HepG2 (cell line): Measurements from ENCODE around the gene ALB. TPM values are rescaled to one million over a fixed set of nuclear protein-coding genes. Genes with fewer than 3 reads are reported as not detected.

Source experiments
- BRCA1 ChIP-seq: sonication (generic); formaldehyde crosslinking; IDR thresholded peaks from 2 replicates; pipeline ENCODE4 v1.4.0; 2020; ENCODE audit warnings: missing genetic modification reagents
- CSRNP2 ChIP-seq: sonication (generic); formaldehyde crosslinking; conservative IDR thresholded peaks from 2 replicates; pipeline ENCODE4 v1.8.0; 2022; ENCODE audit warnings: low read depth, missing genetic modification reagents
- FOXP4 ChIP-seq: sonication (generic); formaldehyde crosslinking; IDR thresholded peaks from 2 replicates; pipeline ENCODE4 v1.4.0; 2020; ENCODE audit warnings: missing genetic modification reagents
- HOXA9 ChIP-seq: sonication (generic); formaldehyde crosslinking; IDR thresholded peaks from 2 replicates; pipeline ENCODE4 v1.8.1; 2022; ENCODE audit warnings: missing genetic modification reagents, mild to moderate bottlenecking, moderate library complexity, borderline replicate concordance
- IKZF1 ChIP-seq: fragments of 450-650 bp; IDR thresholded peaks from 2 replicates; pipeline ENCODE4 v1.7.1; 2016
- MYPOP ChIP-seq: sonication (generic); formaldehyde crosslinking; IDR thresholded peaks from 2 replicates; pipeline ENCODE4 v1.8.1; 2023; ENCODE audit warnings: mild to moderate bottlenecking, moderate library complexity, missing genetic modification reagents
- NFIC ChIP-seq: IDR thresholded peaks from 2 replicates; pipeline ENCODE4 v1.6.1; 2012; ENCODE audit warnings: mild to moderate bottlenecking, low read length, inconsistent platforms
- PPARG ChIP-seq: conservative IDR thresholded peaks from 2 replicates; pipeline ENCODE4 v1.6.1; 2016; ENCODE audit warnings: missing biosample characterization, missing genetic modification reagents
- SAP130 ChIP-seq: IDR thresholded peaks from 2 replicates; pipeline ENCODE4 v1.6.1; 2016; ENCODE audit warnings: low read depth
- SATB2 ChIP-seq: sonication (generic); formaldehyde crosslinking; IDR thresholded peaks from 2 replicates; pipeline ENCODE4 v1.5.0; 2020; ENCODE audit warnings: missing genetic modification reagents
- SMAD9 ChIP-seq: sonication (generic); formaldehyde crosslinking; IDR thresholded peaks from 2 replicates; pipeline ENCODE4 v1.5.1; 2020; ENCODE audit warnings: mild to moderate bottlenecking, missing genetic modification reagents
- TP53 ChIP-seq: sonication (generic); formaldehyde crosslinking; conservative IDR thresholded peaks from 2 replicates; pipeline ENCODE4 v1.4.0; 2020; ENCODE audit warnings: missing genetic modification reagents
- TSC22D2 ChIP-seq: sonication (generic); formaldehyde crosslinking; IDR thresholded peaks from 2 replicates; pipeline ENCODE4 v1.5.1; 2020; ENCODE audit warnings: missing genetic modification reagents, mild to moderate bottlenecking, borderline replicate concordance
- ZBTB33 ChIP-seq: sonication (generic); formaldehyde crosslinking; IDR thresholded peaks from 2 replicates; pipeline ENCODE4 v1.4.0; 2020; ENCODE audit warnings: missing genetic modification reagents
- ZBTB4 ChIP-seq: sonication (generic); formaldehyde crosslinking; IDR thresholded peaks from 2 replicates; pipeline ENCODE4 v1.4.0; 2020; ENCODE audit warnings: missing genetic modification reagents, mild to moderate bottlenecking, borderline replicate concordance
- ZNF20 ChIP-seq: sonication (generic); formaldehyde crosslinking; IDR thresholded peaks from 2 replicates; pipeline ENCODE4 v1.4.0; 2020; ENCODE audit warnings: mild to moderate bottlenecking, moderate library complexity, missing genetic modification reagents
- ZNF260 ChIP-seq: sonication (generic); formaldehyde crosslinking; IDR thresholded peaks from 2 replicates; pipeline ENCODE4 v1.4.0; 2020; ENCODE audit warnings: missing genetic modification reagents, low read depth, mild to moderate bottlenecking, borderline replicate concordance
- ZNF446 ChIP-seq: sonication (generic); formaldehyde crosslinking; IDR thresholded peaks from 2 replicates; pipeline ENCODE4 v1.5.0; 2020; ENCODE audit warnings: mild to moderate bottlenecking, missing genetic modification reagents
- ZNF557 ChIP-seq: sonication (generic); formaldehyde crosslinking; IDR thresholded peaks from 2 replicates; pipeline ENCODE4 v1.4.0; 2020; ENCODE audit warnings: missing genetic modification reagents
- ZNF777 ChIP-seq: sonication (generic); formaldehyde crosslinking; IDR thresholded peaks from 2 replicates; pipeline ENCODE4 v1.4.0; 2020; ENCODE audit warnings: missing genetic modification reagents
- polyA plus RNA-seq, 8 experiments: library from polyadenylated mRNA; depleted of rRNA in 3 of 8; stranded (reverse) in 7 of 8; unstranded in 1 of 8; fragments of >200 nt; fragmentation: Illumina TruSeq in 4 of 8; extraction: Trizol in 4 of 8; gene quantifications; 2 replicates each; pipeline versions ENCODE4 v1.2.1 to v1.2.3, GENCODE V29; 2011 to 2016; ENCODE audit warnings: low read depth in 4 of 8, missing spikeins in 1 of 8, mixed read lengths in 1 of 8; ENCODE audit not compliant: insufficient read depth in 1 of 8
- total RNA-seq, 5 experiments: library from RNA; depleted of rRNA; stranded (reverse); fragments of >200 nt; fragmentation: Illumina TruSeq; extraction: Trizol; gene quantifications; 2 replicates each; pipeline ENCODE4 v1.2.3, GENCODE V29; 2016; ENCODE audit warnings: low read depth in 1 of 5

Gene ALB
- total and polyA plus RNA-seq, 2 of the 13 experiments (the other 11 are each of a cell fraction or from before 2014, with no cell fraction given) = 22,259 to 22,625 TPM

GRCh38 chr4:73407227-73407673 lies 3.2 kb downstream of the ALB start (continued):
- TF ChIP-seq SATB2 (CRISPR knock-in tag) = peak; percentile 80
- TF ChIP-seq ZBTB4 (CRISPR knock-in tag) = no peak
- TF ChIP-seq TSC22D2 (CRISPR knock-in tag) = 0 out of 2 replicates have a peak, but pooled peaks have one; percentile 25
- TF ChIP-seq ZNF446 (CRISPR knock-in tag) = 0 out of 2 replicates have a peak, but pooled peaks have one; percentile 30
- 0 out of 2 replicates have a peak, but pooled peaks have one; percentile 47 for TF ChIP-seq HOXA9 (CRISPR knock-in tag)
- TF ChIP-seq ZNF777 (CRISPR knock-in tag) = peak; percentile 52; the same call in 1 of the 2 replicates
- no peak for TF ChIP-seq ZBTB33
- TF ChIP-seq FOXP4 (CRISPR knock-in tag) = 0 out of 2 replicates have a peak, but pooled peaks have one; percentile 15
- TF ChIP-seq CSRNP2 = 0 out of 2 replicates have a peak, but pooled peaks have one; percentile 45
- no peak for TF ChIP-seq ZNF20 (CRISPR knock-in tag)
- TF ChIP-seq SMAD9 = no peak
- TF ChIP-seq MYPOP (CRISPR knock-in tag) = peak; percentile 25; the same call in 1 of the 2 replicates
- TF ChIP-seq ZNF557 (CRISPR knock-in tag) = 0 out of 2 replicates have a peak, but pooled peaks have one; percentile 50
- TF ChIP-seq ZNF260 (CRISPR knock-in tag) = no peak
- TF ChIP-seq PPARG (CRISPR knock-in tag) = no peak
- peak; percentile 82; the same call in 1 of the 2 replicates for TF ChIP-seq BRCA1 (CRISPR knock-in tag)
- peak; percentile 72; the same call in 1 of the 2 replicates for TF ChIP-seq TP53 (CRISPR knock-in tag)
- TF ChIP-seq NFIC = peak; percentile 30; the same call in 1 of the 2 replicates
- peak; percentile 65 for TF ChIP-seq SAP130 (CRISPR knock-in tag)
- no peak for TF ChIP-seq IKZF1
